Measurements from ENCODE around the gene COLGALT1.
A peak's percentile ranks its signal among the peaks of the same experiment; 100 is the strongest.
"Not testable (repeated sequence)": the region's sequence is repeated elsewhere in the genome, so short reads cannot be mapped to it uniquely, and the experiment has no call there.

The COLGALT1 gene

DNA sequence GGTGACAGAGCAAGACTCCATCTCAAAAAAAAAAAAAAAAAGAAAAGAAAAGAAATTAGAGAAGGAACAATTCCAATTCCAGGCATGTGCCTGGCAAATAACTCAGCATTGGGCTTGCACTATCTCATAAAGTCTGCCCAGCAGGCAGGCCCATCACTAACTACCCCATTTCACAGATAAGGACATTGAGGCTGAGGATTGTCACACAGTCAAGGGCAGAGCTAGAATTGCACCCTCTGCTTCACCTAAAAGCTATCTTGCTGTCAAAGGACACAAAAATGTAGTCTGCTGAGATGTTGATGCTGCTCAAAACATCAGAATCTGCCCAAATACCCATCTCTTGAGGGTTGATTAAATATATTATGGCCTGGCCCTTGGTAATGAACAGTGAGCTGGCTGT lies 20.7 kb upstream of the COLGALT1 start:
- DNase-seq, result no peak

DNA sequence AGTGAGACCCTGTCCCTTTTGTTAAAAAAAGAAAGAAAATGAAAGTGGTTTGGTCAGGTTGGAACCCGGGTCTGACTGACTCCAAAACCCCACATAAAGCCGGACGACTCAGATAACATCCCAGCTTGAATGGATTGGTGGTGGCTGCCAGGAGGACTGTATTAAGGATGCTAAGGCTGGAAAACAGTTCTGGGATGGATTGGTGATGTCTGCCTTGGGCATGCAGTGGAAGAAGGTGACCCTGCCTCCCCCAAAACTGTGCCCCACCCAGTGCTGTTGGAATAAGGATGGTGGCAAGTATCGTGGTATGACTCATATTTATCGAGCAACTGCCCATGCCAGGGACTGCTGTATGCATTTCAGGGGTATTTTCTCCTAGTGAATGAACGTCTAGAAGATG lies 18.5 kb upstream of the COLGALT1 start:
- no peak for DNase-seq

DNA sequence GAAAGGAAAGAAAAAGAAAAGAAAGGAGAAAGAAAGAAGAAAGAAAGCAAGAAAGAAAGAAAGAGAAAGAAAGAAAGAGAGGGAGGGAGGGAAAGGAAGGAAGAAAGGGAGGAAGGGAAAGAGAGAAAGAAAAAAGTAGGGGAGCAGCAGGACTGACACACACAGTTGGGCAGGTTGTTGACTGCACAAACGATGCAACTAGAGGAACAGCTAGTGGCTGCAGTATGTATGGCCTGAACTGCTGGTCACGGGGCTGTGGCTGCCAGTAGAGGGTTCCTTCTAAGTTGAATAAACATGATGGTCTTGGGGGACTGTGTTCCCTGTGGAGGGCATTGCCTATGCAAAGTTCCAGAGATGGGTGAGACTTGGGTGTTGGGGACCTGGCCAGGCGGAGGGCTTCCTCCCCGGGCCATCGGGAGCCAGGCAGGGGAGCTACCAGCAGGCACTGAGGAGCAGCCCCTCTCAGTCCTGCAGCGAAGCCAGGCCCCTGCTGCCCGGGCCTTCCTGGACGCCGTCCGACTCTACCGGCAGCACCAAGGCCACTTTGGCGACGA lies 16.7 kb upstream of the COLGALT1 start:
- DNase-seq, result no peak

DNA sequence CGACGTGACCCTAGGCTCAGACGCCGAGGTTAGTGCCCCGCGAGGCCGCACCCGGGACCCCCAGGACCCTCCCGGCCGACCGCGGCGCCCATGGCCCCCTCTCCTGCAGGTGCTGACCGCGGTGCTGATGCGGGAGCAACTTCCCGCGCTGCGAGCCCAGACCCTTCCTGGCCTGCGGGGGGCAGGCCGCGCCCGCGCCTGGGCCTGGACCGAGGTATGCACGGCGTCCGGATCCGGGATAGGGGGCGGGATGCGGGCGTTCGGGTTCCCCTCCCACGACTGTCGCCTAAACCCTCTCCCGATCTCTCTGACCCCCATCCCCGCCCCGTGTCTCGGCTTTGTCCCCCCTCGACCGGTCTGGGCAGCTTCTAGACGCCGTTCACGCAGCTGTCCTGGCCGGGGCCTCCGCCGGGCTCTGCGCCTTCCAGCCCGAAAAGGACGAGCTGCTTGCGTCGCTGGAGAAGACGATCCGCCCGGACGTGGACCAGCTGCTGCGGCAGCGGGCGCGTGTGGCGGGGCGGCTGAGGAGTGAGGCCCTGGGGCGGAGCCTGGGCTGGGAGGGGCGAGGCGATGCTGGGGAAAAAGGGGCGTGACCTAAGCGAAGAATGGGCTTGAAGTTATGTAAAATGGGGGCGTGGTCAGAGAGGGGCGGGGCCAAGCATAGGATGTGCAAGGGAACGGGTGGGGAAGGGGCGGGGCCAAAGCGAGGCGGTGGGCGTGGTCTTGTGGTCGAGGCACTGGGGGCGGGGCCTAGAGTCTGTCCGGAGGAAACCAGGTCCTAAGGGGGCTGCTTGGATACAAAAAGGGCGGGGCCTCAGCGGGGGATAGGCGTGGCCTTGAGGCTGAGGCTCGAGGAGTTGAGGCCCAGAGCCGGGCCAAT lies 16.0 kb upstream of the COLGALT1 start:
- DNase-seq, result peak; percentile 98

DNA sequence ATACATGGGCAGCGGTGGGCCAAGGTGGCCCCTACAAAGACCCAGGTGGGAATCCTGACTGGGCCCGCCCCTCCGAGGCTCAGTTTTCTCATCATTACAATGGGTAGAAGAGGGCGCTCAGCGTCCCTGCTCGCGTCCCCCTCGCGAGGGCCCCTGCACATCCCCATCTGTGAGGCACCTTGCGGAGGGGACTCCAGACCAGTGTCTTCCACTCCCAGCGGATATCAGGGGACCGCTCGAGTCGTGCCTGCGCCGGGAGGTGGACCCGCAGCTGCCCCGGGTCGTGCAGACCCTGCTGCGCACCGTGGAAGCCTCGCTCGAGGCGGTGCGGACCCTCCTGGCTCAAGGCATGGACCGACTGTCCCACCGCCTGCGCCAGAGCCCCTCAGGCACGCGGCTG lies 15.3 kb upstream of the COLGALT1 start:
- DNase-seq, result no peak

DNA sequence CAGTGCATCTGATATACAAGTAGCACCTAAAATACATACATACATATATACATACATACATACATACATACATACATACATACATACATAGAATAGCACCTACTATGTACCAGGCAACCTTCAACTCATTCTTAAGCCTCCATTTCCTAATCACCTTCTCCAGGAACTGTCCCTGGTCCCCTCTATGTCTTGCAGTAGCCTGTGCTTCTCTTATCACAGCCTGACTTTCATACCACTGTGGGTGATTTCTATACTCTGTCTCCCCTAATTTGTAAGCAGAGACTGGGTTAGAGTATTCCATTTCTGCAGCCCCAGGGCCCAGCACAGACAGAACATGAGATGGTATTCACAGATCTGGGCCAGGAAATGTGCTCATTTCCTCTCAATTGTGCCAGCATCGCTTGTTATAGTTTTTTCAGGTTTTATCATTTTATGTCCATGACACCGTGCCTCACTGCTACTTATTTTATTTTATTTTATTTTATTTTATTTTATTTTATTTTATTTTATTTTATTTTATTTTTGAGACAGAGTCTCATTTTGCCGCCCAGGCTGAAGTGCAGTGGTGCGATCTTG lies 14.2 kb upstream of the COLGALT1 start:
- DNase-seq, result no peak

DNA sequence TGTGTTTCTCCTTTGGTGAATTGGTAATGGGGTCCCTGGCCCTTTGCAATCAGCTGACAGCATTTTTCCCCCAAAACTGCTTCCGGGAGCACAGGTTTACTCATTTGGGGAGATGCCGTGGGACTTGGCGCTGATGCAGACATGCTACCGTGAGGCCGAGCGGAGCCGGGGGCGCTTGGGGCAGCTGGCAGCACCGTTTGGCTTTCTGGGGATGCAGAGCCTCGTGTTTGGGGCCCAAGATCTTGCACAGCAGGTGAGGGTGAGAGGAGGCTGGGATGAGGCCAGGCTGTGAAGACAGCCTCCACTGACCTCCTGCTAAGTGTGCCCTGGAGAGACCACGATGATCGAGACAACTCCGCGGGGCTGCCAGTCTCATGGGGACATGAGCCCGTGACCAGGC lies 13.4 kb upstream of the COLGALT1 start:
- no peak for DNase-seq

DNA sequence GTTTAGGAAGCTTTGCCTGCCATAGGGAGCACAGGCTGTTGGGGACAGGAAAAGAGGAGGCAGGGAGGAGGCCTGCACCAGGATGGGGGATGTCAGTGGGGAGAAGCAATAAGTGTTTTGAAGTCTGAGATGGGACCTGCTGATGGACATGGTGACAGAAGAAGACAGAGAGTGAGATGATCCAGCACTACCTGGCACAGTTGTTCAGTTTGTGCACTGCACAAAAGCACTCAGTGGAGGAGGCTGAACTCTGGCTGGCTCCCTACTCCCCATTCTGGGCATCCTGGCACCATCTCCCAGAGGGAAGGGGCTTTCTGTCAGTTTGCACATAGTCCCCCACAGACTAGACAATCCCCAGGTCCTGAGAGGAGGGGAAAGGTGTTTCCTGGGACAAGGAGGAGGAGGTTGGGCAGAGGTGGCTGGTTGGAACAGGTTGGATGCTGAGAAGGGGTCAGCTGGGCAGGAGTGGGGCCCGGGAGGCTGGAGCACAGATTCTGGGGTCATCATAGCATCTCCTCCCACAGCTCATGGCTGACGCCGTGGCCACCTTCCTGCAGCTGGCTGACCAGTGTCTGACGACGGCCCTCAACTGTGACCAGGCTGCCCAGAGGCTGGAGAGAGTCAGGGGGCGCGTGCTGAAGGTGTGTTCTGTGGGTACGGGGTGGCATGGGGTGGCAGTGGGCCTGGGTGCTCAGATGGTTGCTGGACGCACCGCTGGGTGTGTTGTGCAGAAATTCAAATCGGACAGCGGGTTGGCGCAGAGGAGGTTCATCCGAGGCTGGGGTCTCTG lies 12.5 kb upstream of the COLGALT1 start:
- no peak for DNase-seq

DNA sequence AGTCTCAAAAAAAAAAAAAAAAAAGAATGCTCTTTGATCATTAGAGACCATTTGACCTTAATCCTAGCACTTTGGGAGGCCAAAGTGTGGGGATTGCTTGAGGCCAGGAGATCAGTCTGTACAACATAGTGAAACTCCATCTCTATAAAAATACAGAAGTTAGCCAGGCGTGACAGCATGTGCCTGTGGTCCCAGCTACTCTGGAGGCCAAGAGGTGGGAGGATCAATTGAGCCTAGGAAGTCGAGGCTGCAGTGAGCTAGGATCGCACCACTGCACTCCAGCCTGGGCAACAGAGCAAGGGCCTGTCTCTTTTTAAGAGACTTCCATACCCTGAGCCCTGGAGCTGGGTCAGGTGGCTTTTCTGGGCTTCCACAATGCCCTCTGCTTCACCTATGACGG lies 11.5 kb upstream of the COLGALT1 start:
- DNase-seq, result no peak

DNA sequence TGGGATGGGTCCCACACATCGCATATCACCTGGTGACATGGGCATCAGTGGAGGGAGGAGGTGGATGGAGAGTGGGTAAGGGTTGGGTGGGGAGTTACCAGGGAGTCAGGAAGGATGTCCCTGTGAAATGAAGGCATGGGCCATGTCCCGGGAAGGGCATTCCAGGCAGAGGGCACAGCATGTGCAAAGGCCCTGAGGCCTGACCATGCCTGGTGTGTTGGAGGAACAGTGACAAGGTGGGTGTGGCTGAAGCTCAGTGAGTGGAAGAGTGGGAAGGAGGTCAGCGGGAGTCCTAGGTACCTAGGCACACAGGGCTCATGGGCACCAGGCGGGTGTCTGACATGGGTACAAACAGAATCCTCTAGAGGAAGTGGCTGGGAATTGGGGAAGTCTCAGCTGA lies 11.0 kb upstream of the COLGALT1 start:
- DNase-seq, result no peak

DNA sequence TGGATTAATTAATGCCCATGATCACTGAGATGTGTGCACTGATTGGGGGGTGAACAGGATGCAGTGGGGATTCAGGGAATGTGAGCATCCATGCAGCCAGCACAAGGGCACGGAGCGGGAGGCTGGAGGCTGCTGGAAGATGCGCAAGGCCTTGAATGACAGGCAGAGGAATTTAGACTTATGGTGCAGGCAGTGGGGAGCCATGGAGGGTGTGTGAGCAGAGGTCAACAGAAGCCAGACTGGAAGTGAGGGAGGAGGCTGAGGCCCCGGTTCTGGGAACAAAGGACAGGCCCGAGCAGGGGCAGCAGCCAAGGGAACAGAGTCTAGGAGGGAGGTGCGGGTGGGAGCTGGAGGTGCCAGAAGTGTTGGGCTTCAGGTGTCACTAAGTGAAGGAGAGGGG lies 7.3 kb upstream of the COLGALT1 start:
- DNase-seq, result no peak

DNA sequence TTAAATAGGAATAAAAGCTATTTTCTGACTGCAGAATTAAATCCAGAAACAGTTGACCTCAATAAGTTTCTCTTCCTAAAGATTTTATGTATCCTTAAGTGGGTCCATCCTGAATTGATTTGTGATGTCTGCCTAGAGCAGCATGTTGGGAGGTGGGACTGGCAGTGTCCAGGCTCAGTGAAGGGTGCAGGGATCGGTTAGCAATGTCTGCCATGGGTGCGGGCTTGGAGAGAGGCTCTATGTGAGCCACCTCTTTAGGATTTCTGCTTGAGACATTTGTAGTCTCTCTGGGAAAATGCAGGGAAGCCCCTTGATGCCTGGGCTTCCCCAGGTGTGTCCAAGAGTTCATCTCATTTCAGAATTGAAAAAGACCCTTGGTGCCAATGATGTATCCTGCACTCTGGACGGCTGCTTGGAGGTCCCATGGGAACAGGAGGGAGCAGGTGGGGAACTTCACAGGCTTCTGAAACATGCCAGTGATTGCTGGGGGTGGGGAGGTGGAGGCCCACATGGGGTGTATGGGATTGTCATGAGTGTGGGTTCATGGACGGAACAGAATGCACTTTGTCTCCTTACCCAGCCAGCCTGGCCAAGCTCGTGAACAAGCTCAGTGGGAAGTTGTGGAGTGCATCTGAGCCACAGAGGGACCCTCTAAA lies 6.2 kb upstream of the COLGALT1 start:
- no peak for DNase-seq

DNA sequence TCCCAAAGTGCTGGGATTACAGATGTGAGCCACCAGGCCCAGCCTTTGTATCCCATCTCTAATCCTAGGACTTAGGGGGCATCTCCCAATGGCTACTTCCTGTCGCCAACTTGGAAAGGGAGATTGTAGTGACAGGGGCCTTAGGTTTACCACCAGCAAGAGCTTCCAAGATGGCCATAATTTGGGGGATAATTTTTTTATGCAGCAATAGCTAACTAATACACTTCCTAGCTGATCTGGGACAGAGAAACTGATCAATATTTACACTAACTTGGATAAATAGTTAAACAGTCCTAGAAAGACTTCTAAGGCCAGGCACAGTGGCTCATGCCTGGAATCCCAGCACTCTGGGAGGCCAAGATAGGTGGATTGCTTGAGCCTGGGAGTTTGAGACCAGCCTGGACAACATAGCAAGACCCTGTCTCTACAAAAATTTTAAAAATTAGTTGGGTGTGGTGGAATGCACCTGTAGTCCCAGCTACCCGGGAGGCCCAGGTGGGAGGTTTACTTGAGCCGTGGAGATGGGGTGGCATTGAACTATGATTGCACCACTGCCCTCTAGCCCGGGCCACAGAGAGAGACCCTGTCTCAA lies 5.3 kb upstream of the COLGALT1 start:
- no peak for DNase-seq

DNA sequence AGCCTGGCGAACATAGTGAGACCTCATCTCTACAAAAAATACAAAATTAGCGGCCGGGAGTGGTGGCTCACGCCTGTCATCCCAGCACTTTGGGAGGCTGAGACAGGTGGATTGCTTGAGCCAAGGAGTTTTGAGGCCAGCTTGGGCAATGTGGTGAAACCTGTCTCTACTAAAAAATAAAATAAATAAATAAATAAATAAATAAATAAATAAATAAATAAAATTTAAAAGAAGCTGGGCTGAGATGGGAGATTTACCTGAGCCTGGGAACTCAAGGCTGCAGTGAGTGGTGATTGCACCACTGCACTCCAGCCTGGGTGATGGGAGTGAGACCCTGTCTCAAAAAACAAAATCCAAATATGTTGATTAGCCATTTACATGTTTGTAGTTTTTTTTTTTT lies 2.7 kb upstream of the COLGALT1 start:
- not testable (repeated sequence) for DNase-seq

DNA sequence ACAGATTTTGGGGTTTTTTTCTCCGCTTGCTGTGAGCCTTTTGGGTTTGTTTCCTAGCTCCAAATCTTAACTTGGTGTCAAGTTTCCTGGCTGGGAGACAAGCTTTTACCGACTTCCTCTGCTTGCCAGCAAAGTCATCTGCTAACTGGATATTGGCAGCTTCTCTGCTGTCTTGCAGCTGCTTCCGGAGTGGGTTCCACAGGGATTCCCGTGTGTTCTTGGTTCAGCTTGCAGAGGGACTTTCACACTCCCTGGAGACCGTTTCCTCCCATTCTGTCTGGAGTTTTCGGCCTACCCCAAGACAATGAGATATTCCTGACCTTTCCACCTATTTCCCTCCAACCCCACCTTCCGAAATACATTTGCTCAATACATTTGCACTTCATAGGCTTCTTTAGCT lies 2.2 kb upstream of the COLGALT1 start:
- DNase-seq, result peak; percentile 72

DNA sequence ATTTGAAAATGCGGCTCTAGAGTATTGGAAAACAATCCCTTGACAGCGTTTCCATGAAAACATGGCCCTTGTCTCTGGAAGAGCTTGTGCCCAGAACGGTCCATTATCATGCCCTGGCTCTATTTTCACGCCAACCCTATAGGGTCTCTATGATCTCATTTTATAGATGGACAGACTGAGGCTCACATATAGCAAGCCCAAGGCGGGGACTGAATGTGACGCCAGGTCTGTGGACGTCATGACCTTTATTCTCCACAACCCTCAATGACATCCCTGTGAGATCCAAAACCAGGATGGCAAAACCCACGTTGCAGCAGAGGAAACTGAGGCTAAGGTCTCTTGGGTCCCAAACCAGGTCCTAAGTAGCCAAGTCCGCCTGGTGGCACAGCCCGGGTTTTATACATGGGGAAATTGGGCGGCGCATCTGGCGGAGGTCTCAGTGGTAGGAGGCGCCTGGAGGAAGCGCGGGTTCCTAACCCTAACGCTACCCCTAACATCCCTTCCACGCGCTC lies 425 bp upstream of the COLGALT1 start:
- DNase-seq, result no peak

DNA sequence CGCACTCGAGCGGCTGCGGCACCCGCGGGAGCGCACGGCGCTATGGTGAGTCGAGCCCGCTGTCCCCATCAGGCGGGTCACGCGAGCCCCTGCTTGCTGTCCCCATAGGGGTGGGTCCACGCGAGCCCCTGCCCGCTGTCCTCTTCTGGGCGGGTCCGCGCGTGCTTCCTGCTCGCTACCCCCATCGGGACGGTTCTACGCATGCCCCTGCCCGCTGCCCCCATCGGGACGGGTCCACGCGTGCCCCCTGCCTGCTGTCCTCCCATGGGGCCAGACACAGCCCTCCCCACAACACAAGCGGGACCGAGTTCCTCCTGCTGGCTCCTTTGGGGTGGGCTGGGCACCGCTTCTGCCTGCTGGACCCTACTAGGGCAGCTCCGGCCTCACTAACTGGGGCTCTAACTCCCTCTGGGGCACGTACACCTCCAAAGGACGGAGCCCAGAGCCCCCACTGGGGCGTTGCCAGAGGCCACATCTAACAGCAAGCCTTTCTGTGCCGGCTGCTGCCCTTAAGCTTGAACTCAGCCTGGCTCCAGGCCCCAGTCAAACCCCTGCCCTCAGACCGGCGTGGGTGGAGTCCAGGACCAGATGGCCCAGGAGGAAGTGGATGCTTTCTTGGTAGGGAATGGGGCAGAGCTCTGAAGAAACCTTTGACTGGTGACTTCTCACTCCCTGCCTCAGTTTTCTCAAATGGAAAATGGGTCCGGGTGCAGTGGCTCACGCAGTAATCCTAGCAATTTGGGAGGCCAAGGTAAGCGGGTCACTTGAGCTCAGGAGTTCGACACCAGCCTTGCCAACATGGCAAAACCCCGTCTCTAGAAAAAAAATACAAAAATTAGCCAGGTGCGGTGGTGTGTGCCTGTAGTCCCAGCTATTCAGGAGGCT lies 722 bp downstream of the COLGALT1 start:
- peak; percentile 46 for DNase-seq

DNA sequence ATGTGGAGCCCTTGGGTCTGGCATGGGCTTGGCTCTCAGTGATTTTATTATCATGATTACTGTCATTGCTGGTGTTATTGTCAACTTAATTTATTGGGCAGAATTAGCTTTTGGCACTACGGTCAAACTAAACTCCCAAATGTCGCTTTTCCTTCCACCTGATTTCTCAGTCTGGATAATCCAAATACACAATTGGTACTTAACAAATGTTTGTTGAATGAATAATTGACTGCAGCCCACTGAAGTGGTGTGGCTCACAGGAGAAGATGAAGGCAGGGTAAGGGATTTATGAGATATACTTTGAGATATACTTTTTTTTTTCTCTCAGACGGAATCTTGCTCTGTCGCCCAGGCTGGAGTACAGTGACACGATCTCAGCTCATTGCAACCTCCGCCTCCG lies 1.5 kb downstream of the COLGALT1 start:
- DNase-seq, result no peak

DNA sequence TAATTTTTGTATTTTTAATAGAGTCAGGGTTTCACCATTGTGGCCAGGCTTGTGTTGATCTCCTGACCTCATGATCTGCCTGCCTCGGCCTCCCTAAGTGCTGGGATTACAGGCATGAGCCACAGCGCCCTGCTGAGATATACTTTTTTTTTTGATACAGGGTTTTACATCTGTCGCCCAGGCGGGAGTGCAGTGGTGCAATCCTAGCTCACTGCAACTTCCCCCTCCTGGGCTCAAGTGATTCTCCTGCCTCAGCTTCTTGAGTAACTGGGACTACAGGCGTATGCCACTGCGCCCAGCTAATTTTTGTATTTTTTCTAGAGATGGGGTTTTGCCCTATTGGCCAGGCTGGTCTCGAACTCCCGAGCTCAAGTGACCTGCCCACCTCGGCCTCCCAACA lies 2.0 kb downstream of the COLGALT1 start:
- DNase-seq, result no peak

DNA sequence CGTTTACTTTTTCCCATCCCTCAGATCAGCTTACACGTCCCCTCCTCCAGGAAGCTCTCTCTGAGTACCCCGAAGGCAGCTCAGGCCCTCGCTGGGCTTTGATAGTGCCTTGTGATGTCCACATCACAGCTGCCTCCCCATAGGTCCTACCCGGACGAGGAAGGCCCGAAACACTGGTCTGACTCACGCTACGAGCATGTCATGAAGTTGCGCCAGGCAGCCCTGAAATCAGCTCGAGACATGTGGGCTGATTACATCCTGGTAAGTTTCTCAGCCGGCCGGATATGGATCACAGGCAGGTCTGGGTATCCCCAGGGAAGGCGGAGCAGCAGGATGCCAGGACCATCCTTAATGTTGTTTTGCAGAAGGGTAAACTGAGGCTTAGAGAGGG lies 4.8 kb downstream of the COLGALT1 start:
- no peak for DNase-seq

DNA sequence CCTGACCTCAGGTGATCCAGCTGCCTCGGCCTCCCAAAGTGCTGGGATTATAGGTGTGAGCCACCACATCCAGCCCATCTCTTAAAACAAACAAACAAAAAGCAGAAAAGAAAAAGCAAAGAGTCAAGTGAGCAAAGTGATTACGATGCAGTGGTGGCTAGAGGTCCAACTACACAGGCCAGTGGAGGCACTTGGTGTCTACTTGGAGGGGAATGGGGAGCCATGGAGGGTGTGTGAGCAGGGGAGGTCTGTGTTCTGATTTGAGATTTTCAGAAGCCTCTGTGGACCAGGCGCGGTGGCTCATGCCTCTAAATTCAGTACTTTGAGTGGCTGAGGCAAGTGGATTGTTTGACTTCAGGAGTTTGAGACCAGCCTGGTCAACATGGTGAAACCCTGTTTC lies 6.6 kb downstream of the COLGALT1 start:
- DNase-seq, result no peak

All from GDM1 (cell line).